SJSA1 (cell line): ENCODE data around the gene LRRC1. TPM values are rescaled to one million over a fixed set of nuclear protein-coding genes. Genes with fewer than 3 reads are reported as not detected.

Source experiments
- DNase-seq, 2 experiments: peaks; one replicate each; pipeline ENCODE4 v3.0.0-alpha.2; 2015 to 2020; ENCODE audit warnings: low spot score in 2 of 2, low read depth in 1 of 2
- H3K27ac ChIP-seq: fragments of 250-450 bp; sonication (Bioruptor Pico); 2 replicates; pipeline ENCODE4 v1.5.1; 2020; ENCODE audit warnings: mild to moderate bottlenecking, moderate library complexity
- H3K27me3 ChIP-seq: fragments of 250-450 bp; sonication (Bioruptor Pico); replicated peaks from 2 replicates; pipeline ENCODE4 v1.5.1; 2020; ENCODE audit warnings: mild to moderate bottlenecking, moderate library complexity
- H3K36me3 ChIP-seq: fragments of 250-450 bp; sonication (Bioruptor Pico); 2 replicates; pipeline ENCODE4 v1.5.1; 2020; ENCODE audit warnings: mild to moderate bottlenecking
- H3K4me1 ChIP-seq: fragments of 250-450 bp; sonication (Bioruptor Pico); replicated peaks from 2 replicates; pipeline ENCODE4 v1.6.1; 2021; ENCODE audit warnings: mild to moderate bottlenecking
- H3K4me3 ChIP-seq: fragments of 250-450 bp; sonication (Bioruptor Pico); 2 replicates; pipeline ENCODE4 v1.5.1; 2020; ENCODE audit warnings: mild to moderate bottlenecking
- H3K9me3 ChIP-seq: fragments of 250-450 bp; sonication (Bioruptor Pico); replicated peaks from 2 replicates; pipeline ENCODE4 v1.5.1; 2020; ENCODE audit warnings: mild to moderate bottlenecking
- total RNA-seq: library from RNA; depleted of rRNA; stranded (reverse); fragments of >200 nt; shearing (Covaris generic); gene quantifications from 2 replicates; pipeline ENCODE4 v1.2.3, GENCODE V29; 2014

Gene LRRC1
- total RNA-seq, 1 experiment from 2014 or later, result 16.4 TPM

DNA sequence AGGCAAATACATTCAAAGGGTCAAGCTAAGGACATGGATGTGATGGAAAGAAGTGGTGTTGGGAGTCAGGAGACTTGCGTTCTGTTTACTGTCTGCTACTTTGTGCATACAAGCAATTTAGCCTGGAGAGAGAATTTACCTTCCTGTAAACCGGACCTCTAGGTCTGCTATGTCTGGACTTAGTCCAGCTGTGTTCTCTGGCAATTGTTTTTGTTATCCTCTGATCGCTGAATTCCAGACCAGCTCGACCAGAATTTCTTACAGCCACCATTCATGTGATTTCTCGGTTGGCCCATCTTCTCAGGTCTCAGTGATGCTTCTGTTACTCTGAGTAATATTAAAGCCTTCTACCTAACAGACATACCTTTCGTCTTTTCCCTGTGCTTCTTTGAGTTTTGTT, 75.2 kb downstream of the LRRC1 start:
- no peaks in the 10 kb centered on the region for H3K27me3 ChIP-seq
- no peaks in the 10 kb centered on the region for H3K9me3 ChIP-seq
- H3K4me1 ChIP-seq, result peaks cover 13% of the 10 kb centered on the region
- no peak overlapping the region for H3K27ac ChIP-seq
- H3K36me3 ChIP-seq, result no peaks in the 10 kb centered on the region; the same call in 1 of the 2 replicates
- peak in 1 of 2 experiments; percentile 15 for DNase-seq
- H3K4me3 ChIP-seq, result no peak overlapping the region

DNA sequence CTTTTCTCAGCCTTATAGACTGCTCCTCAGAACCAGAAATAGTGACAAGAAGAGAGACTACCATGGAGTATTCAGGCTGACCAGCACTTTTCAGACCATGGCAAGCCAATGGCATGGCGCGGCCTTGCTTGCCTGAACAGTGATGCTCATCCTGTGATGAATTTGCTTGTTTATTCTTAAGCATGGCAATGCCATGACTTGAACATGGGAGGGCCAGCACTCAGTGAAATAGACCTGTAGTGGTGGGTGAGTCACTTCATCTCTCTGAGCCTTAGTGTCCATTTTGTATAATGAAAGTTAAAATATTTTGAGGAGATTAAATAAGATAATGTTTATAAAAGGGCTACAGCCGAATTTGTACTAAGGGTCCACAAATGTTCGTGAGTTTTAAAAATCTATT, 79.1 kb downstream of the LRRC1 start:
- no peaks in the 10 kb centered on the region for H3K36me3 ChIP-seq
- no peak for DNase-seq
- H3K4me1 ChIP-seq, result peaks cover 13% of the 10 kb centered on the region
- no peaks in the 10 kb centered on the region for H3K9me3 ChIP-seq
- H3K27ac ChIP-seq, result no peak overlapping the region
- H3K27me3 ChIP-seq, result no peaks in the 10 kb centered on the region
- no peak overlapping the region for H3K4me3 ChIP-seq

GRCh38 chr6:53874964-53875363, 80.2 kb downstream of the LRRC1 start:
- no peaks in the 10 kb centered on the region for H3K36me3 ChIP-seq
- H3K27me3 ChIP-seq, result no peaks in the 10 kb centered on the region
- no peak for DNase-seq

DNA sequence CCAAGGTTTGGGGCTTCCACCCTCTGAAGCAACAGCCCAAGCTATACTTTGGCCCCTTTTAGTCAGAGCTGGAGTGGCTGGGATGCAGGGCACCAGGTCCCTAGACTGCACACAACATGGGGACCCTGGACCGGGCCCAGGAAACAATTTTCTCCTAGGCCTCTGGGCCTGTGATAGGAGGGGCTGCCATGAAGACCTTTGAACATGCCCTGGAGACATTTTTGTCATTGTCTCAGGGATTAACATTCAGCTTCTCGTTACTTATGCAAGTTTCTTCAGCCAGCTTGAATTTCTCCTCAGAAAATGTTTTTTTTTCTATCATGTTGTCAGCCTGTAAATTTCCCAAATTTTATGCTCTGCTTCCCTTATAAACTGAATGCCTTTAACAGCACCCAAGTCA, 82.3 kb downstream of the LRRC1 start:
- no peaks in the 10 kb centered on the region for H3K27me3 ChIP-seq
- no peaks in the 10 kb centered on the region for H3K36me3 ChIP-seq
- H3K9me3 ChIP-seq, result no peaks in the 10 kb centered on the region
- no peak overlapping the region for H3K27ac ChIP-seq
- no peak overlapping the region for H3K4me3 ChIP-seq
- no peak for DNase-seq
- H3K4me1 ChIP-seq, result peaks cover 3% of the 10 kb centered on the region; the same call in 1 of the 2 replicates

More at GRCh38 chr6:53874964-53875363, 80.2 kb downstream of the LRRC1 start:
- Histone ChIP-seq H3K4me3 (no peak overlapping the region), H3K27ac (no peak overlapping the region), H3K4me1 (peaks cover 6% of the 10 kb centered on the region), H3K9me3 (no peaks in the 10 kb centered on the region)

DNA sequence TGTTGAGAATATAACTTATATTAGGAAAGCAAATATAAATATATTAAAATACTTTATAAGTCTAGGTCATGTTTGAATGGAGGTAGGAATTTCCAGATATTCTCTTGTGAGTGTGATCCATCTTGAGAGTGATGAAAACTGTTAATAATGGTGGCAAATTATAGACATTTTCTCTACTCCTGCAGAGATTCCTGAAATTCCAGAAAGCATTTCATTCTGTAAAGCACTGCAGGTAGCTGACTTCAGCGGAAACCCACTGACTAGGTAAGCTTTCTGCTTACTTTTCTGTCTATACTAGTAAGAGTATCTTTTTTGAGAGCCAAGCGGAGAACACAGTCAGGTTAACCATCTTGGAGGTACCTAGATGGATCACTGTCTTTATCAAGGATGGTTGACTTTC, 84.0 kb downstream of the LRRC1 start:
- no peaks in the 10 kb centered on the region for H3K9me3 ChIP-seq
- no peaks in the 10 kb centered on the region for H3K27me3 ChIP-seq
- H3K27ac ChIP-seq, result no peak overlapping the region
- H3K36me3 ChIP-seq, result no peaks in the 10 kb centered on the region
- DNase-seq, result no peak
- peaks cover 1% of the 10 kb centered on the region; the same call in 1 of the 2 replicates for H3K4me1 ChIP-seq
- H3K4me3 ChIP-seq, result no peak overlapping the region

DNA sequence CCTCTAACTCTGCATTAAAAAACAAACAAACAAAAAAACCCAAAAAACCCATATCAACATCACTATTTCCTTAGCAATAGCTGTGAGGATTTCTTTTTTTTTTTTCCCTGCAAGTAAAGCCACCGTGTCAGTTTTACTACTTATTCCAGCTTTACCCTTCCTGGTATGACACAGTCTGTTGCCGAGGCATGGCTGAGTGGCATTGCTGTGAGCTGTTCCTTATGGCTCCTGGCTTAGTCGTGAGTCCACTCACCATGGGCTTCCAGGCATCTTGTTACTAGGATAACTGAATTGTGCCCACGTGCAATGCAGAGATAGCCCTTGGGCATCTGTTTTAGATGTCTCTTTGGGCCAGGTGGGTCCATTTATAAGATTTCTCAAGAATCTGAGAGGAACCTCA, 84.8 kb downstream of the LRRC1 start:
- Histone ChIP-seq H3K9me3 (no peaks in the 10 kb centered on the region), H3K4me1 (no peaks in the 10 kb centered on the region), H3K27ac (no peak overlapping the region), H3K27me3 (no peaks in the 10 kb centered on the region), H3K36me3 (no peaks in the 10 kb centered on the region), H3K4me3 (no peak overlapping the region)
- DNase-seq, result no peak

DNA sequence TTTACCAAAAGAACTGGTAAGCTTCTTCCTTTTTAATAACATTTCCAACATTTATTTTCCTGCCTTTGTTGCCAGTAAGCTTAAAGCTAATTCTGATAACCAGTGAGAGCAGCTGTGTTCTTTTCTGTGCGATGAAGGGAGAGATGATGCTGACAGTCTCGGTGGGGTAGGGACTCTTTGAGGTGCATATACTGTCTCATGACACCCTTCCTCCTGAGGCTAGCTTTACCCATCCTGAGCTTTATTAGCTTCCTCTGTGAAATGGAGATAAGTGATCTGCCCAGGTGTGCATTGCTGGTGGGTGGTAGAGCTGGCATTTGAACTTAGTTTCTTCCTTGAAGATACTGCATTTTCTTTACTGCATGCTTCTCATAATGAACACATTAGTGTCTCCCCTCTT, 92.5 kb downstream of the LRRC1 start:
- no peaks in the 10 kb centered on the region for H3K9me3 ChIP-seq
- no peaks in the 10 kb centered on the region for H3K27me3 ChIP-seq
- H3K27ac ChIP-seq, result no peak overlapping the region
- H3K4me3 ChIP-seq, result no peak overlapping the region
- H3K4me1 ChIP-seq, result peaks cover 4% of the 10 kb centered on the region; the same call in 1 of the 2 replicates
- no peaks in the 10 kb centered on the region for H3K36me3 ChIP-seq
- no peak for DNase-seq

- H3K9me3 ChIP-seq, result no peaks in the 10 kb centered on the region
- DNase-seq, result no peak
- no peak overlapping the region for H3K4me3 ChIP-seq
- H3K27me3 ChIP-seq, result no peaks in the 10 kb centered on the region
- peaks cover 4% of the 10 kb centered on the region; the same call in 1 of the 2 replicates for H3K4me1 ChIP-seq
- H3K27ac ChIP-seq, result no peak overlapping the region
- no peaks in the 10 kb centered on the region for H3K36me3 ChIP-seq
Observed at GRCh38 chr6:53888931-53889330, 94.1 kb downstream of the LRRC1 start.

DNA sequence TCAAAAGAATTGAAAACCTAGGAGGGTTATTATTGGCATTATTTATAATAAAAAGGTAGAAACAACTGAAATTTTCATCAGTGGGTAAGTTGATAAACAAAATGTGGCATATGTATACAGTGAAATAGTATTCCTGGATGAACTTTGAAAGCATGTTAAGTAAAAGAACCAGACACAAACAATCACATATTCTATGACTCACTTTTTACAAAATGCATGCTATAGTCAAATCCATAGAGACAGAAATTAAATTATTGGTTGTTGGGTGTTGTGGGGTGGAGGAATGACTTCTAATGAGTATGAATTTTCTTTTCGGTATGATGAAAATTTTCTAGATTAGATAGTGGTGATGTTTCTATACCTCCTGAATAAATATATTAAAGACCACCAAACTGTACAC, 94.6 kb downstream of the LRRC1 start:
- peaks cover 8% of the 10 kb centered on the region for H3K4me1 ChIP-seq
- H3K36me3 ChIP-seq, result no peaks in the 10 kb centered on the region
- no peaks in the 10 kb centered on the region for H3K27me3 ChIP-seq
- no peak for DNase-seq
- H3K27ac ChIP-seq, result no peak overlapping the region
- no peaks in the 10 kb centered on the region for H3K9me3 ChIP-seq
- no peak overlapping the region for H3K4me3 ChIP-seq

GRCh38 chr6:53892707-53893106, 97.9 kb downstream of the LRRC1 start:
- no peak for DNase-seq

DNA sequence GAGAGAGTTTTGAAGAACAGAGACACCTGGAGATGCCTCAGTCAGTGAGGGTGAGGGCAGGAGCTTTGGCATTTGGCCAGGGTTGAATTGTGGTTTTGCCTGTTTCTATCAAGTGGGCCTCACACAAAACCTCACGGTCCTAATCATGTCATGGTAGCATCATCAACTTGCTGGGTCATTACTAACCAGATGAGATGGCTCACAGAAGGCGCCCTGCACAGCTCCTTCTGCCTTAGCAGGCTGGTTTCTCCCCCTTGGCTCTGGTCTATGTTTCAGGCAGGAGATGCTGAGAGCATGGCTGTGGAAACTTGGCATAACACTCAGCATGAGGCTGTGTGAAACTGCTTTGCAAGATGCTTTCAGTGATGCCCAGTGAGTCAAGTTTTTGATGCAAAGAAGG, 99.3 kb downstream of the LRRC1 start:
- no peaks in the 10 kb centered on the region for H3K27me3 ChIP-seq
- H3K9me3 ChIP-seq, result no peaks in the 10 kb centered on the region
- H3K36me3 ChIP-seq, result peaks cover 15% of the 10 kb centered on the region
- no peak for DNase-seq
- peaks cover 38% of the 10 kb centered on the region for H3K4me1 ChIP-seq
- H3K27ac ChIP-seq, result no peak overlapping the region
- no peak overlapping the region for H3K4me3 ChIP-seq

More at GRCh38 chr6:53892707-53893106, 97.9 kb downstream of the LRRC1 start:
- Histone ChIP-seq H3K9me3 (no peaks in the 10 kb centered on the region), H3K36me3 (peaks cover 9% of the 10 kb centered on the region), H3K27ac (no peak overlapping the region), H3K27me3 (no peaks in the 10 kb centered on the region), H3K4me3 (no peak overlapping the region), H3K4me1 (peaks cover 34% of the 10 kb centered on the region)

DNA sequence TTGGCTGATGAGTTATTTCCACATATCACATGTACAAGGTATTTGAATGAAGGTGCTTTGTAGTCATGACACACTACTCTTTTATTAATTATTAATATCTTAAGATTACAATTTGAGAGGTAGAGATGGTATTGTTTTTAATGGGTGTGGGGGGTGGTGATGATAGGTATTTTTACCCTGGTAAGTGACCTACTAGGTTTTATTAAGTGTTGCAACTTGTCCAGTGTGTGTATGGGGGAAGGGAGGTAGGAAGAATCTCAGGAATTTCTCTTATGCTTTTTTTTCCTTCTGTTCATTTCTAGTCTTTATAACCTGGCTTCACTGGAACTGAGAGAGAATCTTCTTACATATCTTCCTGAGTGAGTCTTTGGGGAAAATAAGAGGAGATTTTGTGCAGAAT, 101.4 kb downstream of the LRRC1 start:
- Histone ChIP-seq H3K36me3 (peaks cover 25% of the 10 kb centered on the region), H3K4me1 (peaks cover 36% of the 10 kb centered on the region), H3K27me3 (no peaks in the 10 kb centered on the region), H3K9me3 (no peaks in the 10 kb centered on the region), H3K4me3 (no peak overlapping the region), H3K27ac (peak overlapping the region; percentile 19; the same call in 1 of the 2 replicates)
- peak in 1 of 2 experiments; percentile 44 for DNase-seq

DNA sequence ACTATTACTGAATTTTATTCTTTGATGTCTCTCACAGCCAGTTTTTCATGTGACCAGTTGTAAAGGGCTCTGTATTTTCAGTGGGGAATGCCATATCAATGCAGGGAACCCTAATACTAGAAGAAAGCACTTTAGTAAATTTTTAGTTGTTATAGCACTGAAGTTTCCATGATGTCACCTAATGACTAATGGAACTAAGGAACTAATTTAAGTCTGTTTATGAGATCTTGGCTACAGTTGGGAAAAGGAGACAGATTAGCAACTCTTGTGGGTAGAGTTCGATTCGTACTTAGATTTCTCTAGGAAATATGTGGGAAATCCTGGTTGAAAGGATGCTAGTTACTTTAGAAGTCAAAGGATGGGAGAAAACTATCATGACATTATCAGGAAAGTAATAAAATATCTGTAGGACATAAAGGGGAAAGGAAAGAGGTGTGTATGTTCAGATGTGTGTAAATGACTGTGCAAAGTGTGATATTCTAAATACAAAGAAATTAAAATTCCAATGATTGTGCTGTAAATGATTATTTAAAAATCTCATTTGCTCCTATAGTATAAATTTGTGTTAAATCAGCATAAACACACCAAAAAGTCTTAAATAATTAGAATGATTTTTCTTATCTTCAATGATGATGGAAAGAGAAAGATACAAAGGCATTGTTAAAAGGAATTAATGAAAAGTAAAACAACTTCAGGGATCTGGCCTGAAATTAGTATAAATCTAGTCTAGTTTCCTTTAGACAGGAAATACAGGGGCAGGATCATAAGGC, 103.4 kb downstream of the LRRC1 start:
- H3K36me3 ChIP-seq, result peaks cover 29% of the 10 kb centered on the region
- H3K27me3 ChIP-seq, result no peaks in the 10 kb centered on the region
- H3K27ac ChIP-seq, result peak overlapping the region; percentile 27; the same call in 1 of the 2 replicates
- no peaks in the 10 kb centered on the region for H3K9me3 ChIP-seq
- H3K4me3 ChIP-seq, result no peak overlapping the region
- peaks cover 36% of the 10 kb centered on the region for H3K4me1 ChIP-seq
- DNase-seq, result peak in 1 of 2 experiments; percentile 16

GRCh38 chr6:53899512-53899911, 104.7 kb downstream of the LRRC1 start:
- Histone ChIP-seq H3K9me3 (no peaks in the 10 kb centered on the region), H3K27ac (no peak overlapping the region), H3K4me1 (peaks cover 31% of the 10 kb centered on the region), H3K27me3 (no peaks in the 10 kb centered on the region), H3K36me3 (peaks cover 35% of the 10 kb centered on the region), H3K4me3 (no peak overlapping the region)
- DNase-seq, result no peak
